Transverse colon (tissue), 4 donors: ENCODE data around the gene DNAH8. TPM values are rescaled to one million over a fixed set of nuclear protein-coding genes. Genes with fewer than 3 reads are reported as not detected.

Experiments used
- DNase-seq: peaks from one replicate; pipeline ENCODE4 v3.0.0-alpha.2; 2019
- H3K27ac ChIP-seq, 4 donors: fragments of 200-600 bp; sonication (generic); 2 replicates each; pipeline ENCODE4 v1.5.1; 2016 to 2018; ENCODE audit warnings: inconsistent platforms in 4 of 4
- H3K27me3 ChIP-seq: fragments of 200-600 bp; sonication (generic); 2 replicates; pipeline ENCODE4 v1.5.1; 2017; ENCODE audit warnings: inconsistent platforms
- H3K36me3 ChIP-seq, 4 donors: fragments of 200-600 bp; sonication (generic); 2 replicates each; pipeline ENCODE4 v1.5.1; 2017 to 2019; ENCODE audit warnings: inconsistent platforms in 4 of 4
- H3K4me1 ChIP-seq, 4 donors: fragments of 200-600 bp; sonication (generic); 2 replicates each; pipeline ENCODE4 v1.5.1; 2017 to 2020; ENCODE audit warnings: inconsistent platforms in 4 of 4
- H3K4me3 ChIP-seq, 4 donors: fragments of 200-600 bp; sonication (generic); 1 replicate in 1 of 4; 2 replicates in 3 of 4; pipeline versions ENCODE4 v1.5.1 to v1.6.1; 2017 to 2019; ENCODE audit warnings: inconsistent platforms in 4 of 4
- H3K9me3 ChIP-seq, 2 donors: fragments of 200-600 bp; sonication (generic); 2 replicates each; pipeline ENCODE4 v1.5.1; 2017 to 2019; ENCODE audit warnings: inconsistent platforms in 2 of 2
- EP300 ChIP-seq: sonication (generic); formaldehyde crosslinking; IDR thresholded peaks from one replicate; pipeline ENCODE4 v1.6.1; 2017; ENCODE audit warnings: antibody characterized with exemption, low read depth
- POLR2A ChIP-seq: fragments of 450-650 bp; IDR thresholded peaks from one replicate; pipeline ENCODE4 v1.6.1; 2016; ENCODE audit warnings: antibody characterized with exemption, mild to moderate bottlenecking, moderate library complexity
- POLR2AphosphoS5 ChIP-seq, 3 donors: sonication (generic); formaldehyde crosslinking; IDR thresholded peaks; one replicate each; pipeline ENCODE4 v1.6.1; 2016; ENCODE audit warnings: antibody characterized with exemption in 3 of 3
- WGBS, 2 donors: methylation state at CpG; one replicate each; pipeline ENCODE4 v1.1.5; 2018; ENCODE audit warnings: low coverage in 1 of 2; 5-methylcytosine and 5-hydroxymethylcytosine counted together
- in situ Hi-C, 4 donors: fragments of 200-750 bp; cut with MboI; loops; one replicate each; pipeline versions ENCODE4 v1.15.0 to v1.15.1; 2017; ENCODE audit warnings: low sequenced_read_pairs in 3 of 4, low pct_ligation_motif_present in 1 of 4, low pct_unique_long_range_greater_than_20kb in 1 of 4
- intact Hi-C: fragments of 100-400 bp; cut with DNase I; formaldehyde crosslinking; loops from one replicate; pipeline ENCODE4 v1.15.1; 2023; ENCODE audit warnings: low total_unique reads
- total RNA-seq, 4 donors: library from RNA; depleted of rRNA; stranded (reverse); fragments of >200 nt; gene quantifications; one replicate each; pipeline ENCODE4 v1.1.0, GENCODE V29; 2016
- TF ChIP-seq, protein P1 (sequence below), 5 experiments: fragments of 200-600 bp in 3 of 5; fragments of 450-650 bp in 2 of 5; sonication (generic) in 3 of 5; IDR thresholded peaks; 1 replicate in 2 of 5; 2 replicates in 3 of 5; pipeline ENCODE4 v1.5.1; 2016 to 2017; ENCODE audit warnings: antibody characterized with exemption in 5 of 5, inconsistent platforms in 3 of 5, mild to moderate bottlenecking in 2 of 5, moderate library complexity in 1 of 5

Gene DNAH8
- total RNA-seq, 4 donors from 2014 or later, result 0.16 TPM; not detected in 3

- 91% methylated on average over 2 of the region's 2 CpGs; no CpG with 5 or more reads in 1 of the 2 donors for WGBS, 2 donors
- Histone ChIP-seq H3K4me1 (no peaks in the 10 kb centered on the region), H3K27me3 (peaks cover 32% of the 10 kb centered on the region), H3K27ac (no peak overlapping the region), H3K4me3 (no peak overlapping the region), H3K36me3 (no peaks in the 10 kb centered on the region), H3K9me3 (no peaks in the 10 kb centered on the region)
- intact Hi-C loops (no loop called here), in situ Hi-C loops (no loop called here)
- TF ChIP-seq, protein P1, sequence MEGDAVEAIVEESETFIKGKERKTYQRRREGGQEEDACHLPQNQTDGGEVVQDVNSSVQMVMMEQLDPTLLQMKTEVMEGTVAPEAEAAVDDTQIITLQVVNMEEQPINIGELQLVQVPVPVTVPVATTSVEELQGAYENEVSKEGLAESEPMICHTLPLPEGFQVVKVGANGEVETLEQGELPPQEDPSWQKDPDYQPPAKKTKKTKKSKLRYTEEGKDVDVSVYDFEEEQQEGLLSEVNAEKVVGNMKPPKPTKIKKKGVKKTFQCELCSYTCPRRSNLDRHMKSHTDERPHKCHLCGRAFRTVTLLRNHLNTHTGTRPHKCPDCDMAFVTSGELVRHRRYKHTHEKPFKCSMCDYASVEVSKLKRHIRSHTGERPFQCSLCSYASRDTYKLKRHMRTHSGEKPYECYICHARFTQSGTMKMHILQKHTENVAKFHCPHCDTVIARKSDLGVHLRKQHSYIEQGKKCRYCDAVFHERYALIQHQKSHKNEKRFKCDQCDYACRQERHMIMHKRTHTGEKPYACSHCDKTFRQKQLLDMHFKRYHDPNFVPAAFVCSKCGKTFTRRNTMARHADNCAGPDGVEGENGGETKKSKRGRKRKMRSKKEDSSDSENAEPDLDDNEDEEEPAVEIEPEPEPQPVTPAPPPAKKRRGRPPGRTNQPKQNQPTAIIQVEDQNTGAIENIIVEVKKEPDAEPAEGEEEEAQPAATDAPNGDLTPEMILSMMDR (IDR thresholded peaks at IDR 0.05), result no peak
- no peak for TF ChIP-seq POLR2AphosphoS5 (IDR thresholded peaks at IDR 0.05)
- no peak for TF ChIP-seq POLR2A
- TF ChIP-seq EP300, result no peak
- DNase-seq, result no peak
Observed at GRCh38 chr6:38806271-38806670, 91.2 kb downstream of the DNAH8 start.

- H3K36me3 ChIP-seq, result no peaks in the 10 kb centered on the region
- no peak for DNase-seq
Observed at GRCh38 chr6:38806833-38807232, 91.7 kb downstream of the DNAH8 start.

GRCh38 chr6:38808039-38808438, 92.9 kb downstream of the DNAH8 start:
- H3K9me3 ChIP-seq, result no peaks in the 10 kb centered on the region
- no peak for DNase-seq
- intact Hi-C loops (no loop called here), in situ Hi-C loops (no loop called here)
- H3K27me3 ChIP-seq, result peaks cover 29% of the 10 kb centered on the region
- no peaks in the 10 kb centered on the region for H3K36me3 ChIP-seq
- 90 to 100% methylated on average over 2 to 3 of the region's 3 CpGs for WGBS, 2 donors
- H3K4me1 ChIP-seq, result no peaks in the 10 kb centered on the region
- H3K27ac ChIP-seq, result no peak overlapping the region
- no peak for TF ChIP-seq POLR2A
- TF ChIP-seq, protein P1 (IDR thresholded peaks at IDR 0.05), result no peak
- TF ChIP-seq EP300, result no peak
- no peak for TF ChIP-seq POLR2AphosphoS5 (IDR thresholded peaks at IDR 0.05)
- H3K4me3 ChIP-seq, result no peak overlapping the region

More at GRCh38 chr6:38806833-38807232, 91.7 kb downstream of the DNAH8 start:
- Histone ChIP-seq H3K27ac (no peak overlapping the region), H3K27me3 (peaks cover 26% of the 10 kb centered on the region), H3K4me3 (no peak overlapping the region), H3K9me3 (no peaks in the 10 kb centered on the region), H3K4me1 (no peaks in the 10 kb centered on the region)
- intact Hi-C loops (no loop called here), in situ Hi-C loops (no loop called here)
- 29 to 76% methylated on average over 3 of the region's 3 CpGs for WGBS, 2 donors
- TF ChIP-seq, protein P1 (IDR thresholded peaks at IDR 0.05), result no peak
- no peak for TF ChIP-seq EP300
- no peak for TF ChIP-seq POLR2A
- no peak for TF ChIP-seq POLR2AphosphoS5 (IDR thresholded peaks at IDR 0.05)

DNA sequence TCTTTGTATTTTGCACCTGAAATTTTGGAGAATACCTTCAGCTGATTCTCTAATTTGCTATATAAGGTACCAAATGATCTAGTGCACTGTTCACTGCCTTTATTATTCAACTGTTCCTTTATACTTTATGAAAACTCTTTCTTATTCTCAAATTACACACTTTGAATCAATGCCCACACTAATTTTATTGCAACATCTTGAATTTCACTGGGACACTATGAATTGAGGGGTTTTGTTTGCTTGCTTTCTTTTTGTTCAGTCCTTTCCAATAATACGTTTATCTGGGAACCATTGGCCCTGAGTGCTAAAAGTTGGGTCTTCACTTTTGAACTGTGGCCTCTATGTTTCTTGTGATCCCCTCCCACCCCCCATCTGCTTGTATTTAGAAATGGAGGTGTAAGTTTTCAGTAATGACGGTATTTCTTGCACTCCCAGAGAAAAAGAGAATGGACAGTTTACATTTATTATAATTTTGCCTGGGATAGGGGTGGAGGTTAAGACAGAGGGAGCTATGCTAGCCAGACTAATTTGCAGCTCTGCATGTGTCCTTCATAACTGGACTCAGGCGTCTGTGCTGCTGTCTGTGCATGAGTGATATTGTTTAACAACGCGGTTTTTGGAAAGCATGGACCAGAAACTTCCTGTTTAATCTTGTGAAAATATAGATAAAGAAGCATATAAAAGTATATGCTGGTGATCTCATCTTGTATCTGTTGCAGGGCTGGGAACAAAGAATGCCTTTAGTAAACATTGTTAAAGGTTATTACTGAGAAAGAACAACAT, 98.1 kb downstream of the DNAH8 start:
- Histone ChIP-seq H3K27me3 (peaks cover 21% of the 10 kb centered on the region), H3K27ac (no peak overlapping the region), H3K9me3 (no peaks in the 10 kb centered on the region), H3K4me1 (no peaks in the 10 kb centered on the region), H3K36me3 (no peaks in the 10 kb centered on the region), H3K4me3 (no peak overlapping the region)
- intact Hi-C loops, result no loop called here
- DNase-seq, result no peak
- in situ Hi-C loops, result no loop called here
- TF ChIP-seq POLR2AphosphoS5 (IDR thresholded peaks at IDR 0.05) (no peak), POLR2A (no peak), EP300 (no peak)
- TF ChIP-seq, protein P1 (IDR thresholded peaks at IDR 0.05), result no peak
- WGBS, 2 donors, result 12 to 38% methylated on average over 4 to 5 of the region's 5 CpGs
